Prostate gland (tissue), 2 donors: ENCODE results near the gene EP400.

ENCODE experiments used
- POLR2A ChIP-seq: fragments of 450-650 bp; IDR thresholded peaks from one replicate; pipeline ENCODE4 v1.6.1; 2016; ENCODE audit warnings: antibody characterized with exemption, mild to moderate bottlenecking
- TF ChIP-seq, protein P1 (sequence below), 4 experiments: fragments of 200-600 bp in 2 of 4; fragments of 450-650 bp in 2 of 4; sonication (generic) in 2 of 4; IDR thresholded peaks; 1 replicate in 3 of 4; 2 replicates in 1 of 4; pipeline ENCODE4 v1.5.1; 2016 to 2019; ENCODE audit warnings: antibody characterized with exemption in 4 of 4, mild to moderate bottlenecking in 2 of 4, moderate library complexity in 2 of 4

DNA sequence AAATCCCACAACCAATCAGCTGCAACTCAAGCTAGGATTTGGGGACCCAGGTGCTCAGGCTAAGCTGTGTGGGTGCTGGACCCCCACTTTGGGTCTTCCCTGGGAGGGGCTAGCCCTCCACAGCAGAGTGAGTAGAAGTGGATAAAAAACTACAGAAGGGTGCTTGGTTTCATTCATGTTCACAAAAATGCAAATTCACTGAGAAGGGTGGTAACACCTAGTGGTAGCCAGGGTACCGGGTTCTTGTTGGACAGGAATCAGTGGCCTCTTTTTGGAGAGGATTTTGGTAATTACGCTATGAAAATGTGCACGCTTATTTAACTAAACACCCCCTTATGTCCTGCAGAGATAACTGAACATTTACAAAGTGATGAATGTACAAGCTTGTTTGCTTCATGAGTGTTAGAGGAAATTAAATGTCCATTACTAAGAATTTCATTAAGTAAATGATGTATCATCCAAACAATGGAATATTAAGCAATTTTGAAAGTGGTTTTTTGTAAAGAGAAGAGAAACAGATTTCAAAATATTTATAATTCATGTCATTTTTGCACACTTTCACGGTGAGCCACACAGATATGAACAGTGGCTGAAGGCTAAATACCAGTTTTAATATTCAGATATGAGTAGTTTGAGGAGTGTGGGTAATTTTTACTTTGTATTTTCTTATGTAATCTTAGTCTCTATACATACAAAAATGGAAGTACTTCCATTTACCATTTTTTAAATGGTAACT, 116.0 kb downstream of the EP400 start:
- TF ChIP-seq POLR2A: no peak
- TF ChIP-seq, protein P1, sequence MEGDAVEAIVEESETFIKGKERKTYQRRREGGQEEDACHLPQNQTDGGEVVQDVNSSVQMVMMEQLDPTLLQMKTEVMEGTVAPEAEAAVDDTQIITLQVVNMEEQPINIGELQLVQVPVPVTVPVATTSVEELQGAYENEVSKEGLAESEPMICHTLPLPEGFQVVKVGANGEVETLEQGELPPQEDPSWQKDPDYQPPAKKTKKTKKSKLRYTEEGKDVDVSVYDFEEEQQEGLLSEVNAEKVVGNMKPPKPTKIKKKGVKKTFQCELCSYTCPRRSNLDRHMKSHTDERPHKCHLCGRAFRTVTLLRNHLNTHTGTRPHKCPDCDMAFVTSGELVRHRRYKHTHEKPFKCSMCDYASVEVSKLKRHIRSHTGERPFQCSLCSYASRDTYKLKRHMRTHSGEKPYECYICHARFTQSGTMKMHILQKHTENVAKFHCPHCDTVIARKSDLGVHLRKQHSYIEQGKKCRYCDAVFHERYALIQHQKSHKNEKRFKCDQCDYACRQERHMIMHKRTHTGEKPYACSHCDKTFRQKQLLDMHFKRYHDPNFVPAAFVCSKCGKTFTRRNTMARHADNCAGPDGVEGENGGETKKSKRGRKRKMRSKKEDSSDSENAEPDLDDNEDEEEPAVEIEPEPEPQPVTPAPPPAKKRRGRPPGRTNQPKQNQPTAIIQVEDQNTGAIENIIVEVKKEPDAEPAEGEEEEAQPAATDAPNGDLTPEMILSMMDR (IDR thresholded peaks at IDR 0.05): no peak
